OCI-LY1 (cell line): ENCODE data around the gene ZHX3.

Experiments
- CTCF ChIP-seq: fragments of 200-600 bp; sonication (generic), shearing (Covaris generic); IDR thresholded peaks from 2 replicates; pipeline ENCODE4 v1.5.1; 2017; ENCODE audit warnings: mild to moderate bottlenecking, antibody characterized with exemption, low read length, moderate library complexity, mixed read lengths
- EZH2 ChIP-seq: fragments of 200-600 bp; sonication (generic), shearing (Covaris generic); IDR thresholded peaks from 2 replicates; pipeline ENCODE4 v1.8.0; 2017; ENCODE audit warnings: borderline replicate concordance, mixed run types, mild to moderate bottlenecking, antibody characterized with exemption, low read length, moderate library complexity, mixed read lengths

DNA sequence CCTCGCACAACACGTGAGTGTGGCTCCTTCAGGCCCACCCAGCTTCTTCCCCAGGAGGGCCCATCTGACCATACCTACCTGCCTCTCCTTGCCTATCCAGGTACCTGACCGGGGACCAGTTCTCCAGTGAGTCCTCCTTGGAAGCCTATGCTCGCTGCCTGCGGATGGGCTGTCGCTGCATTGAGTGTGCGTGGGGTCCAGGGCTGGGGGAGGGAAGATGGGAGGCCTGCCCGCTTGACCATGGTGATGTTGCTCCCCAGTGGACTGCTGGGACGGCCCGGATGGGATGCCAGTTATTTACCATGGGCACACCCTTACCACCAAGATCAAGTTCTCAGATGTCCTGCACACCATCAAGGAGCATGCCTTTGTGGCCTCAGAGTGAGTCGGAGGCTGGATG lies 153.7 kb downstream of the ZHX3 start:
- no peak for TF ChIP-seq CTCF
- no peak for TF ChIP-seq EZH2
